Measurements from ENCODE around the gene MFSD12. TPM values are rescaled to one million over a fixed set of nuclear protein-coding genes. Genes with fewer than 3 reads are reported as not detected.
A peak's percentile ranks its signal among the peaks of the same experiment; 100 is the strongest.

MFSD12 gene
- total RNA-seq, 1 experiment from 2014 or later: 48.2 TPM

GRCh38 chr19:3573858-3574637, 16.7 kb upstream of the MFSD12 start:
- H3K27me3 ChIP-seq (replicated peaks; ENCODE audit: insufficient read depth, low read depth, low read length, poor library complexity): no peaks in the 10 kb centered on the region
- no peak overlapping the region for H3K27ac ChIP-seq (ENCODE audit: low read depth, low read length, poor library complexity, severe bottlenecking)
- BruUV-seq (replicated peaks): no TSS peak
- peak; percentile 97 for DNase-seq (ENCODE audit: low spot score)
- peaks cover 16% of the 10 kb centered on the region for H3K4me1 ChIP-seq (ENCODE audit: insufficient read depth, low read length, poor library complexity, severe bottlenecking)
- POLR2A ChIA-PET (ENCODE audit: low non-redundant PET): interaction anchor here (0.6 kb wide), 1 partner anchor 57 kb away, joined by 4 read pairs; no protein-coding TSS in a partner anchor
- intact Hi-C loops (cut with micrococcal nuclease; ENCODE audit: unreplicated experiment): no loop called here
- H3K4me3 ChIP-seq (ENCODE audit: low read depth, low read length, poor library complexity, severe bottlenecking): peak overlapping the region; percentile 86
- CTCF ChIA-PET: interaction anchor here (0.8 kb wide), 1 partner anchor 299 kb away, joined by 3 read pairs; no protein-coding TSS in a partner anchor
- H3K36me3 ChIP-seq (ENCODE audit: insufficient read depth, low read length, poor library complexity, severe bottlenecking): peaks cover 15% of the 10 kb centered on the region
- H3K9me3 ChIP-seq (ENCODE audit: low read depth, low read length, poor library complexity, severe bottlenecking): no peaks in the 10 kb centered on the region
- TF ChIP-seq CTCF (conservative IDR thresholded peaks at IDR 0.05; ENCODE audit: low read depth, low read length) (no peak), EZH2 (IDR thresholded peaks at IDR 0.05; ENCODE audit: borderline replicate concordance, low read depth, low read length, poor library complexity, severe bottlenecking) (no peak)

- CTCF ChIA-PET: interaction anchor here (0.8 kb wide), 1 partner anchor 298 kb away, joined by 3 read pairs; no protein-coding TSS in a partner anchor
- TSS peak; percentile 56 for BruUV-seq (replicated peaks)
- peaks cover 15% of the 10 kb centered on the region for H3K36me3 ChIP-seq (ENCODE audit: insufficient read depth, low read length, poor library complexity, severe bottlenecking)
- no peak for TF ChIP-seq CTCF (conservative IDR thresholded peaks at IDR 0.05; ENCODE audit: low read depth, low read length)
- no peak for TF ChIP-seq EZH2 (IDR thresholded peaks at IDR 0.05; ENCODE audit: borderline replicate concordance, low read depth, low read length, poor library complexity, severe bottlenecking)
- peaks cover 16% of the 10 kb centered on the region for H3K4me1 ChIP-seq (ENCODE audit: insufficient read depth, low read length, poor library complexity, severe bottlenecking)
- peak overlapping the region; percentile 86 for H3K4me3 ChIP-seq (ENCODE audit: low read depth, low read length, poor library complexity, severe bottlenecking)
- H3K27ac ChIP-seq (ENCODE audit: low read depth, low read length, poor library complexity, severe bottlenecking): peak overlapping the region; percentile 84
- no peaks in the 10 kb centered on the region for H3K27me3 ChIP-seq (replicated peaks; ENCODE audit: insufficient read depth, low read depth, low read length, poor library complexity)
- intact Hi-C loops (cut with micrococcal nuclease; ENCODE audit: unreplicated experiment): no loop called here
- DNase-seq (ENCODE audit: low spot score): no peak
- H3K9me3 ChIP-seq (ENCODE audit: low read depth, low read length, poor library complexity, severe bottlenecking): no peaks in the 10 kb centered on the region
- POLR2A ChIA-PET (ENCODE audit: low non-redundant PET): interaction anchor here (0.6 kb wide), 1 partner anchor 57 kb away, joined by 4 read pairs; no protein-coding TSS in a partner anchor
These were observed 15.9 kb upstream of the MFSD12 start for GRCh38 chr19:3573162-3573857.

- peaks cover 15% of the 10 kb centered on the region for H3K36me3 ChIP-seq (ENCODE audit: insufficient read depth, low read length, poor library complexity, severe bottlenecking)
- ChIA-PET CTCF (no interaction called here), POLR2A (ENCODE audit: low non-redundant PET) (no interaction called here)
- H3K4me3 ChIP-seq (ENCODE audit: low read depth, low read length, poor library complexity, severe bottlenecking): peak within 1 kb of the TSS; percentile 86
- no peaks in the 10 kb centered on the region for H3K9me3 ChIP-seq (ENCODE audit: low read depth, low read length, poor library complexity, severe bottlenecking)
- peak within 1 kb of the TSS; percentile 84 for H3K27ac ChIP-seq (ENCODE audit: low read depth, low read length, poor library complexity, severe bottlenecking)
- DNase-seq (ENCODE audit: low spot score): no peak
- intact Hi-C loops (cut with micrococcal nuclease; ENCODE audit: unreplicated experiment): no loop called here
- H3K27me3 ChIP-seq (replicated peaks; ENCODE audit: insufficient read depth, low read depth, low read length, poor library complexity): no peaks in the 10 kb centered on the region
- BruUV-seq (replicated peaks): no TSS peak
- no peak for TF ChIP-seq CTCF (conservative IDR thresholded peaks at IDR 0.05; ENCODE audit: low read depth, low read length)
- TF ChIP-seq EZH2 (IDR thresholded peaks at IDR 0.05; ENCODE audit: borderline replicate concordance, low read depth, low read length, poor library complexity, severe bottlenecking): no peak
- H3K4me1 ChIP-seq (ENCODE audit: insufficient read depth, low read length, poor library complexity, severe bottlenecking): peaks cover 16% of the 10 kb centered on the region
These were observed 15.4 kb upstream of the MFSD12 start, which contains the start of gene HMG20B for GRCh38 chr19:3572855-3573161. HMG20B (plus strand) TSS chr19:3572944; CDS start chr19:3573310, 366 bp downstream.

Measured in A673 (cell line).